BJ (cell line): ENCODE data around the gene AQP6. TPM values are rescaled to one million over a fixed set of nuclear protein-coding genes. Genes with fewer than 3 reads are reported as not detected.
"Not testable (repeated sequence)": the region's sequence is repeated elsewhere in the genome, so short reads cannot be mapped to it uniquely, and the experiment has no call there.

Experiments used
- CTCF ChIA-PET: fragments of 350-600 bp; formaldehyde crosslinking; extraction: SDS; loops from one replicate; lab custom pipeline; 2021; ENCODE audit warnings: antibody characterized with exemption, inconsistent platforms; lab: Yijun Ruan, JAX
- POLR2A ChIA-PET: fragments of 300-600 bp; sonication (Branson Sonifier 250); formaldehyde crosslinking; extraction: SDS; loops from one replicate; lab custom pipeline; 2021; ENCODE audit warnings: antibody characterized with exemption; lab: Charles Lee
- DNase-seq: peaks from one replicate; pipeline ENCODE4 v3.0.0-alpha.2; 2011; ENCODE audit warnings: low read depth
- H3K27me3 ChIP-seq: 2 replicates; pipeline ENCODE4 v1.6.0; 2011; ENCODE audit warnings: low read length; ENCODE audit not compliant: control insufficient read depth, insufficient read depth
- H3K36me3 ChIP-seq: 2 replicates; pipeline ENCODE4 v1.5.1; 2011; ENCODE audit warnings: low read length; ENCODE audit not compliant: control insufficient read depth, insufficient read depth
- H3K4me3 ChIP-seq: 2 replicates; pipeline ENCODE4 v1.5.1; 2011; ENCODE audit warnings: low read depth, mild to moderate bottlenecking, control low read depth, low read length
- CTCF ChIP-seq: IDR thresholded peaks from 2 replicates; pipeline ENCODE4 v1.5.1; 2011; ENCODE audit warnings: low read depth, mild to moderate bottlenecking, control low read depth, inconsistent platforms, low read length, moderate library complexity; ENCODE audit not compliant: insufficient read depth
- polyA plus RNA-seq: library from polyadenylated mRNA; depleted of rRNA; stranded (reverse); fragments of >200 nt; gene quantifications from 2 replicates; pipeline ENCODE4 v1.2.3, GENCODE V29; 2011

AQP6 gene
- polyA plus RNA-seq, 1 experiment, result not detected

GRCh38 chr12:49987625-49988303, 15.0 kb downstream of the AQP6 start:
- DNase-seq, result no peak
- no peak overlapping the region for H3K4me3 ChIP-seq
- H3K36me3 ChIP-seq, result no peaks in the 10 kb centered on the region; the same call in 1 of the 2 replicates
- ChIA-PET POLR2A (no interaction called here), CTCF (interaction anchor here (1.4 to 1.5 kb wide), 2 partner anchors 20 to 51 kb away, joined by 3 read pairs; no protein-coding TSS in a partner anchor)
- no peaks in the 10 kb centered on the region for H3K27me3 ChIP-seq
- TF ChIP-seq CTCF, result no peak

- DNase-seq, H3K4me3 ChIP-seq, H3K36me3 ChIP-seq, H3K27me3 ChIP-seq, POLR2A ChIA-PET: not testable (repeated sequence)
- CTCF ChIA-PET, result interaction anchor here (1.0 to 5.1 kb wide), 3 partner anchors 9 to 67 kb away, joined by 3 to 17 read pairs (median 7); no protein-coding TSS in a partner anchor
These were observed 16.7 kb downstream of the AQP6 start for GRCh38 chr12:49989400-49989799.

- H3K27me3 ChIP-seq, result no peaks in the 10 kb centered on the region
- POLR2A ChIA-PET, result no interaction called here
- H3K36me3 ChIP-seq, result no peaks in the 10 kb centered on the region; the same call in none of the 2 replicates
- CTCF ChIA-PET, result interaction anchor here (0.7 to 5.1 kb wide), 4 partner anchors 9 to 66 kb away, joined by 3 to 17 read pairs (median 5); no protein-coding TSS in a partner anchor
- H3K4me3 ChIP-seq, result no peak overlapping the region
- TF ChIP-seq CTCF, result no peak
- DNase-seq, result no peak
These were observed 17.5 kb downstream of the AQP6 start for GRCh38 chr12:49990273-49990672.

- Histone ChIP-seq H3K36me3 (no peaks in the 10 kb centered on the region), H3K4me3 (no peak overlapping the region), H3K27me3 (no peaks in the 10 kb centered on the region)
- CTCF ChIA-PET, result interaction anchor here (0.6 kb wide), 1 partner anchor 41 kb away, joined by 3 read pairs; no protein-coding TSS in a partner anchor
- DNase-seq, result no peak
- TF ChIP-seq CTCF, result no peak
- POLR2A ChIA-PET, result no interaction called here
These were observed 25.7 kb downstream of the AQP6 start for GRCh38 chr12:49998453-49998852.

GRCh38 chr12:50003595-50003994, 30.8 kb downstream of the AQP6 start:
- POLR2A ChIA-PET, result no interaction called here
- DNase-seq, result no peak
- TF ChIP-seq CTCF, result no peak
- H3K36me3 ChIP-seq, result no peaks in the 10 kb centered on the region
- CTCF ChIA-PET, result interaction anchor here (0.8 to 2.2 kb wide), 3 partner anchors 11 to 37 kb away, joined by 3 to 12 read pairs (median 3); no protein-coding TSS in a partner anchor
- no peaks in the 10 kb centered on the region for H3K27me3 ChIP-seq
- no peak overlapping the region for H3K4me3 ChIP-seq
